HG02981 (cell line): ENCODE data around the gene LAMTOR3.
"Not testable (repeated sequence)": the region's sequence is repeated elsewhere in the genome, so short reads cannot be mapped to it uniquely, and the experiment has no call there.

Experiments used
- ATAC-seq: cut with Tn5 transposase; IDR thresholded peaks from one replicate; pipeline ENCODE4 v1.9.1; 2021; ENCODE audit warnings: mild to moderate bottlenecking, moderate library complexity; ENCODE audit not compliant: unreplicated experiment

LAMTOR3 gene

DNA sequence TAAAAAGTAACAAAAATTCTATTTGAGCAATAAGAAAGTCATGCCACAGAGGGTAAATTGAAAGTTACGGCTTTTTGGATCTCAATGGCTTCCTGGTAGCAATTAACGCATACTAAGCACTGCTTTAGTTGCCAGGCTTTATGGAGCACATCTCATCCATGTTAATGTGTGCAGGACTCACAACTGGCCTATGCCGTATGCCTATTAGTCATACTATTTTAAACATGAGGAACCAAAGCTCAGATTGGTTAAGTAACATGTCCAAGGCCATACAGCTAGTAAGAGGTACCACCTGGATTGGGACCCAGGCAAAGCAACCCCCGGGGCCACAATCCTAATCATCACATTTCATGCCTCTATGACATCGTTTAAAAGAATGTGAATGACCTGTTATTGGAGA is 60.5 kb downstream of the LAMTOR3 start:
- ATAC-seq, result no peak

DNA sequence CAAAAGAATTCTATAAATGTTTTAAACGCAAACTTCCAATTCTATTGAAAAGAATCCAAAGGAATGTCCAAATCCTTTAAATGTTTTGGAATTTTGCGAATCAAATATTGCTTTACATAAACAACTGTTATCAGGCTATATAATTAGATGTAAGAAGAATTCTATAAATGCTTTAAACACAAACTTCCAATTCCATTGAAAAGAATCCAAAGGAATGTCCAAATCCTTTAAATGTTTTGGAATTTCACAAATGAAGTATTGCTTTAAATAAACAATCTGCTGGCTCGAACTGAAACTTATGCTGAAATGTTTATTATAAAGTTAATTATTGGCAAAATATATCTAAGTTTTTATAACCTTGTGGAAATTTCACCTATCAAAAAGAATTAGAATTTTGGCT is 61.5 kb downstream of the LAMTOR3 start:
- no peak for ATAC-seq

- no peak for ATAC-seq
Measured at GRCh38 chr4:99832321-99832720, 61.9 kb downstream of the LAMTOR3 start.

DNA sequence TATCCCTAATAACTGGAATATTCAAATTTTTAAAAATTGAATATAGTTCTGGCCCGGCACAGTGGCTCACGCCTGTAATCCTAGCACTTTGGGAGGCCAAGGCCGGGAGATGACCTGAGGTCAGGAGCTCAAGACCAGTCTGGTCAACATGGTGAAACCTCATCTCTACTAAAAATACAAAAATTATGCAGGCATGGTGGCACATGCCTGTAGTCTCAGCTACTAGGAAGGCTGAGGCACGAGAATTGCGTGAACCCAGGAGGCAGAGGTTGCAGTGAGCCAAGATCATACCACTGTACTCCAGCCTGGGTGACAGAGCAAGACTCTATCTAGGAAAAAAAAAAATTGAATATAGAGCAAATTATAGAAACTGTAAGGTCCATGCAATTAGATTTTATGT is 64.2 kb downstream of the LAMTOR3 start:
- ATAC-seq, result not testable (repeated sequence)

DNA sequence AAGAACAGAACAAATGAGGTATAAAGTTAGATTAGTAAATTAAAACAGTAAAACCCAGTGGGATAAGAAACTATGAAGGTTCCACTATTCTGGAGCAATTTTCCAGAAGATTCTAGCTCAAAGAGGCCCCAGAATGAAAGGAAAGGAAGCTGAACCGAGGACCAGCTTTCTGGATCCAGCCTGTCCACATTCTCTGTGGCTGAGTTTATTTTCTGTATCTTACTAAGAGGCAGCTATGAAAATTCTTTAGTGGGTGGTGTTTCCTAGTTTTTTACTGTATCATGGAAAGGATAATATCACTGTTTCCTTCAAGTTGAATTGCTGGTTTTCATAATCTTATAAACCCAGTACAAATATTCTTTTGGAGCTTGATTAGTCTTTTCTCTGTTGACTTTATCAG is 65.8 kb downstream of the LAMTOR3 start:
- no peak for ATAC-seq
